ENCODE data around the gene SLC9A9.
"Not testable (repeated sequence)": the region's sequence is repeated elsewhere in the genome, so short reads cannot be mapped to it uniquely, and the experiment has no call there.

SLC9A9 gene

GRCh38 chr3:143283432-143284128 lies 564.7 kb downstream of the SLC9A9 start:
- in situ Hi-C loops (cut with HindIII; ENCODE audit: low pct_ligation_motif_present, low pct_unique_long_range_greater_than_20kb, low sequenced_read_pairs) = no loop called here
- no peak for DNase-seq

GRCh38 chr3:143280984-143281383 lies 567.3 kb downstream of the SLC9A9 start:
- DNase-seq = no peak
- in situ Hi-C loops (cut with HindIII; ENCODE audit: low pct_ligation_motif_present, low pct_unique_long_range_greater_than_20kb, low sequenced_read_pairs) = no loop called here

GRCh38 chr3:143279567-143279966 lies 568.7 kb downstream of the SLC9A9 start:
- in situ Hi-C loops (cut with HindIII; ENCODE audit: low pct_ligation_motif_present, low pct_unique_long_range_greater_than_20kb, low sequenced_read_pairs); DNase-seq: not testable (repeated sequence)

- in situ Hi-C loops (cut with HindIII; ENCODE audit: low pct_ligation_motif_present, low pct_unique_long_range_greater_than_20kb, low sequenced_read_pairs) = no loop called here
Observed at GRCh38 chr3:143278721-143279120, 569.5 kb downstream of the SLC9A9 start.

GRCh38 chr3:143277531-143277930 lies 570.7 kb downstream of the SLC9A9 start:
- no peak for DNase-seq
- in situ Hi-C loops (cut with HindIII; ENCODE audit: low pct_ligation_motif_present, low pct_unique_long_range_greater_than_20kb, low sequenced_read_pairs) = no loop called here

More at GRCh38 chr3:143278721-143279120, 569.5 kb downstream of the SLC9A9 start:
- no peak for DNase-seq

GRCh38 chr3:143276592-143276991 lies 571.7 kb downstream of the SLC9A9 start:
- in situ Hi-C loops (cut with HindIII; ENCODE audit: low pct_ligation_motif_present, low pct_unique_long_range_greater_than_20kb, low sequenced_read_pairs) = no loop called here
- DNase-seq = no peak

GRCh38 chr3:143273975-143274690 lies 574.1 kb downstream of the SLC9A9 start:
- DNase-seq = no peak
- in situ Hi-C loops (cut with HindIII; ENCODE audit: low pct_ligation_motif_present, low pct_unique_long_range_greater_than_20kb, low sequenced_read_pairs) = no loop called here

GRCh38 chr3:143271136-143271535 lies 577.1 kb downstream of the SLC9A9 start:
- in situ Hi-C loops (cut with HindIII; ENCODE audit: low pct_ligation_motif_present, low pct_unique_long_range_greater_than_20kb, low sequenced_read_pairs) = no loop called here
- DNase-seq = no peak

GRCh38 chr3:143269741-143270140 lies 578.5 kb downstream of the SLC9A9 start:
- DNase-seq = no peak
- in situ Hi-C loops (cut with HindIII; ENCODE audit: low pct_ligation_motif_present, low pct_unique_long_range_greater_than_20kb, low sequenced_read_pairs) = no loop called here

GRCh38 chr3:143267989-143268388 lies 580.3 kb downstream of the SLC9A9 start:
- no peak for DNase-seq
- in situ Hi-C loops (cut with HindIII; ENCODE audit: low pct_ligation_motif_present, low pct_unique_long_range_greater_than_20kb, low sequenced_read_pairs) = no loop called here

GRCh38 chr3:143266927-143267326 lies 581.3 kb downstream of the SLC9A9 start:
- in situ Hi-C loops (cut with HindIII; ENCODE audit: low pct_ligation_motif_present, low pct_unique_long_range_greater_than_20kb, low sequenced_read_pairs) = no loop called here
- no peak for DNase-seq

GRCh38 chr3:143266511-143266910 lies 581.8 kb downstream of the SLC9A9 start:
- in situ Hi-C loops (cut with HindIII; ENCODE audit: low pct_ligation_motif_present, low pct_unique_long_range_greater_than_20kb, low sequenced_read_pairs) = no loop called here
- DNase-seq = no peak

- in situ Hi-C loops (cut with HindIII; ENCODE audit: low pct_ligation_motif_present, low pct_unique_long_range_greater_than_20kb, low sequenced_read_pairs) = no loop called here
- no peak for DNase-seq
Observed at GRCh38 chr3:143265501-143266070, 582.7 kb downstream of the SLC9A9 start.

GRCh38 chr3:143263852-143264513 lies 584.3 kb downstream of the SLC9A9 start:
- DNase-seq = no peak
- in situ Hi-C loops (cut with HindIII; ENCODE audit: low pct_ligation_motif_present, low pct_unique_long_range_greater_than_20kb, low sequenced_read_pairs) = no loop called here

GRCh38 chr3:143261848-143262247 lies 586.4 kb downstream of the SLC9A9 start:
- DNase-seq = no peak
- in situ Hi-C loops (cut with HindIII; ENCODE audit: low pct_ligation_motif_present, low pct_unique_long_range_greater_than_20kb, low sequenced_read_pairs) = no loop called here

- in situ Hi-C loops (cut with HindIII; ENCODE audit: low pct_ligation_motif_present, low pct_unique_long_range_greater_than_20kb, low sequenced_read_pairs) = no loop called here
- no peak for DNase-seq
Observed at GRCh38 chr3:143258692-143259091, 589.6 kb downstream of the SLC9A9 start.

- in situ Hi-C loops (cut with HindIII; ENCODE audit: low pct_ligation_motif_present, low pct_unique_long_range_greater_than_20kb, low sequenced_read_pairs) = no loop called here
- no peak for DNase-seq
Observed at GRCh38 chr3:143256416-143256815, 591.9 kb downstream of the SLC9A9 start.

GRCh38 chr3:143255739-143256138 lies 592.5 kb downstream of the SLC9A9 start:
- no peak for DNase-seq

GRCh38 chr3:143252931-143253330 lies 595.3 kb downstream of the SLC9A9 start:
- DNase-seq = no peak
- in situ Hi-C loops (cut with HindIII; ENCODE audit: low pct_ligation_motif_present, low pct_unique_long_range_greater_than_20kb, low sequenced_read_pairs) = no loop called here

More at GRCh38 chr3:143255739-143256138, 592.5 kb downstream of the SLC9A9 start:
- in situ Hi-C loops (cut with HindIII; ENCODE audit: low pct_ligation_motif_present, low pct_unique_long_range_greater_than_20kb, low sequenced_read_pairs) = no loop called here
